Upper lobe of right lung (tissue), 1 donor: ENCODE results near the gene GABRR1. TPM values are rescaled to one million over a fixed set of nuclear protein-coding genes. Genes with fewer than 3 reads are reported as not detected.

Source experiments
- ATAC-seq: fragments of 200-7000 bp; cut with Tn5 transposase; one replicate; pipeline ENCODE4 v1.9.1; 2020; ENCODE audit warnings: mild to moderate bottlenecking, moderate library complexity
- DNase-seq: peaks from one replicate; pipeline ENCODE4 v3.0.0-alpha.2; 2020
- H3K27ac ChIP-seq: fragments of 200-600 bp; one replicate; pipeline ENCODE4 v1.8.0; 2022
- H3K27me3 ChIP-seq: fragments of 200-600 bp; one replicate; pipeline ENCODE4 v1.8.0; 2022; ENCODE audit warnings: mild to moderate bottlenecking
- H3K36me3 ChIP-seq: fragments of 200-600 bp; one replicate; pipeline ENCODE4 v1.8.0; 2022
- H3K4me1 ChIP-seq: fragments of 200-600 bp; one replicate; pipeline ENCODE4 v1.8.0; 2022
- H3K4me3 ChIP-seq: fragments of 200-600 bp; one replicate; pipeline ENCODE4 v1.8.0; 2022; ENCODE audit warnings: mild to moderate bottlenecking
- H3K9me3 ChIP-seq: fragments of 200-600 bp; one replicate; pipeline ENCODE4 v1.8.0; 2022
- CTCF ChIP-seq: fragments of 200-600 bp; IDR thresholded peaks from one replicate; pipeline ENCODE4 v1.8.0; 2022; ENCODE audit warnings: antibody characterized with exemption
- intact Hi-C: fragments of 100-400 bp; cut with DNase I; formaldehyde crosslinking; loops from one replicate; pipeline ENCODE4 v1.11.0; 2022
- total RNA-seq: library from RNA; stranded (reverse); fragmentation: NEBNext Ultra II Directional; extraction: Animal tissue kit (Norgen Biotek cat#: 25700); gene quantifications from one replicate; pipeline ENCODE4 v1.2.1, GENCODE V29; 2021
- donor health status: DM: no; HTN: yes; CAD: no; lungs with severe emphysema.

Gene GABRR1
- total RNA-seq, 1 donor from 2014 or later: not detected

- no peak overlapping the region for H3K4me3 ChIP-seq
- no peaks in the 10 kb centered on the region for H3K4me1 ChIP-seq
- DNase-seq: no peak
- H3K27ac ChIP-seq: no peak overlapping the region
- intact Hi-C loops: no loop called here
- H3K9me3 ChIP-seq: no peaks in the 10 kb centered on the region
- no peak for TF ChIP-seq CTCF
- ATAC-seq: no peak
- no peaks in the 10 kb centered on the region for H3K27me3 ChIP-seq
- H3K36me3 ChIP-seq: no peaks in the 10 kb centered on the region
Measured at GRCh38 chr6:89204096-89204495, 13.1 kb downstream of the GABRR1 start.

GRCh38 chr6:89200706-89201215, 16.4 kb downstream of the GABRR1 start:
- no peak for ATAC-seq
- Histone ChIP-seq H3K4me3 (no peak overlapping the region), H3K27ac (no peak overlapping the region), H3K27me3 (no peaks in the 10 kb centered on the region), H3K4me1 (no peaks in the 10 kb centered on the region), H3K9me3 (no peaks in the 10 kb centered on the region), H3K36me3 (no peaks in the 10 kb centered on the region)
- no peak for DNase-seq
- intact Hi-C loops: no loop called here
- TF ChIP-seq CTCF: no peak

GRCh38 chr6:89199579-89199978, 17.6 kb downstream of the GABRR1 start:
- Histone ChIP-seq H3K27ac (no peak overlapping the region), H3K4me1 (no peaks in the 10 kb centered on the region), H3K4me3 (no peak overlapping the region), H3K27me3 (no peaks in the 10 kb centered on the region), H3K9me3 (no peaks in the 10 kb centered on the region), H3K36me3 (no peaks in the 10 kb centered on the region)
- no peak for TF ChIP-seq CTCF
- DNase-seq (no peak), ATAC-seq (no peak)
- intact Hi-C loops: no loop called here

GRCh38 chr6:89198235-89198634, 18.9 kb downstream of the GABRR1 start:
- Histone ChIP-seq H3K27me3 (no peaks in the 10 kb centered on the region), H3K27ac (no peak overlapping the region), H3K9me3 (no peaks in the 10 kb centered on the region), H3K36me3 (no peaks in the 10 kb centered on the region), H3K4me1 (no peaks in the 10 kb centered on the region), H3K4me3 (no peak overlapping the region)
- intact Hi-C loops: no loop called here
- no peak for TF ChIP-seq CTCF
- DNase-seq: no peak
- no peak for ATAC-seq

GRCh38 chr6:89197141-89197540, 20.0 kb downstream of the GABRR1 start:
- intact Hi-C loops: no loop called here
- no peak overlapping the region for H3K4me3 ChIP-seq
- no peaks in the 10 kb centered on the region for H3K36me3 ChIP-seq
- no peaks in the 10 kb centered on the region for H3K4me1 ChIP-seq
- ATAC-seq: no peak
- H3K9me3 ChIP-seq: no peaks in the 10 kb centered on the region
- H3K27me3 ChIP-seq: no peaks in the 10 kb centered on the region
- no peak overlapping the region for H3K27ac ChIP-seq
- TF ChIP-seq CTCF: no peak
- no peak for DNase-seq

- ATAC-seq: no peak
- Histone ChIP-seq H3K9me3 (no peaks in the 10 kb centered on the region), H3K4me1 (no peaks in the 10 kb centered on the region), H3K27me3 (no peaks in the 10 kb centered on the region), H3K4me3 (no peak overlapping the region), H3K36me3 (no peaks in the 10 kb centered on the region), H3K27ac (no peak overlapping the region)
- no peak for DNase-seq
- intact Hi-C loops: no loop called here
- TF ChIP-seq CTCF: no peak
Measured at GRCh38 chr6:89194559-89194958, 22.6 kb downstream of the GABRR1 start.
